B cell (primary cell): ENCODE data around the gene MST1. TPM values are rescaled to one million over a fixed set of nuclear protein-coding genes. Genes with fewer than 3 reads are reported as not detected.
A peak's percentile ranks its signal among the peaks of the same experiment; 100 is the strongest.

Experiments
- ATAC-seq: fragments of 200-7000 bp; cut with Tn5 transposase; one replicate; pipeline ENCODE4 v1.10.0; 2021; ENCODE audit warnings: low read depth, mild to moderate bottlenecking, moderate number of reproducible peaks, moderate library complexity
- CTCF ChIA-PET: fragments of 350-600 bp; sonication (Branson Sonifier 250); formaldehyde crosslinking; loops from one replicate; lab custom pipeline; 2021; ENCODE audit warnings: antibody characterized with exemption, inconsistent platforms; lab: Charles Lee
- POLR2A ChIA-PET: fragments of 350-600 bp; sonication (Branson Sonifier 250); formaldehyde crosslinking; loops from one replicate; lab custom pipeline; 2021; ENCODE audit warnings: antibody characterized with exemption; lab: Charles Lee
- DNase-seq: peaks from one replicate; pipeline ENCODE4 v3.0.0; 2013
- H2AFZ ChIP-seq: 2 replicates; pipeline ENCODE4 v1.6.1; 2012; ENCODE audit warnings: mild to moderate bottlenecking, low read depth, low read length; ENCODE audit not compliant: insufficient read depth, poor library complexity, severe bottlenecking
- H3K27ac ChIP-seq, 2 donors: 1 replicate in 1 of 2; 2 replicates in 1 of 2; pipeline ENCODE4 v1.5.1; 2012 to 2013; ENCODE audit warnings: low read length in 2 of 2, mild to moderate bottlenecking in 2 of 2, moderate library complexity in 1 of 2
- H3K27me3 ChIP-seq, 4 experiments: fragments of 200-600 bp in 1 of 4; sonication (generic) in 1 of 4; replicated peaks in 1 of 4; 1 replicate in 2 of 4; 2 replicates in 2 of 4; pipeline versions ENCODE4 v1.6.1 to v1.7.0; 2013 to 2016; ENCODE audit warnings: low read length in 3 of 4, mild to moderate bottlenecking in 2 of 4, mixed read lengths in 1 of 4, moderate library complexity in 1 of 4; ENCODE audit not compliant: insufficient read depth in 4 of 4, control insufficient read depth in 3 of 4; ENCODE audit errors: control extremely low read depth in 1 of 4
- H3K36me3 ChIP-seq, 2 experiments: replicated peaks in 1 of 2; 1 replicate in 1 of 2; 2 replicates in 1 of 2; pipeline versions ENCODE4 v1.6.1 to v1.7.1; 2013; ENCODE audit warnings: low read length in 1 of 2; ENCODE audit not compliant: insufficient read depth in 2 of 2, control insufficient read depth in 1 of 2; ENCODE audit errors: control extremely low read depth in 1 of 2, extremely low read depth in 1 of 2
- H3K4me1 ChIP-seq, 2 donors: fragments of 200-600 bp in 1 of 2; sonication (generic) in 1 of 2; 1 replicate in 1 of 2; 2 replicates in 1 of 2; pipeline versions ENCODE4 v1.5.1 to v1.6.1; 2013 to 2017; ENCODE audit warnings: low read length in 2 of 2; ENCODE audit not compliant: control insufficient read depth in 2 of 2, insufficient read depth in 2 of 2
- H3K4me2 ChIP-seq: replicated peaks from 2 replicates; pipeline ENCODE3; 2012; ENCODE audit warnings: mild to moderate bottlenecking, low read depth, low read length; ENCODE audit not compliant: poor library complexity, severe bottlenecking
- H3K4me3 ChIP-seq, 5 experiments: fragments of 200-600 bp in 1 of 5; sonication (generic) in 1 of 5; 1 replicate in 3 of 5; 2 replicates in 2 of 5; pipeline versions ENCODE4 v1.5.1 to v1.7.0; 2011 to 2016; ENCODE audit warnings: low read length in 4 of 5, mild to moderate bottlenecking in 4 of 5, low read depth in 2 of 5, control low read depth in 1 of 5, moderate library complexity in 1 of 5; ENCODE audit not compliant: insufficient read depth in 1 of 5; ENCODE audit errors: control extremely low read depth in 1 of 5, extremely low read depth in 1 of 5
- H3K79me2 ChIP-seq: fragments of 200-600 bp; sonication (generic); one replicate; pipeline ENCODE4 v1.6.0; 2016; ENCODE audit warnings: low read length; ENCODE audit not compliant: control insufficient read depth, insufficient read depth
- H3K9ac ChIP-seq: fragments of 200-600 bp; sonication (generic); 2 replicates; pipeline ENCODE4 v1.6.1; 2017; ENCODE audit warnings: mild to moderate bottlenecking, low read length, moderate library complexity
- H3K9me3 ChIP-seq, 3 donors: one replicate each; pipeline versions ENCODE4 v1.6.1 to v1.7.1; 2013; ENCODE audit warnings: low read length in 2 of 3; ENCODE audit not compliant: control insufficient read depth in 2 of 3, insufficient read depth in 1 of 3; ENCODE audit errors: control extremely low read depth in 1 of 3
- H4K20me1 ChIP-seq: 2 replicates; pipeline ENCODE4 v1.6.0; 2012; ENCODE audit warnings: mild to moderate bottlenecking, low read length; ENCODE audit not compliant: insufficient read depth, control insufficient read depth, poor library complexity, severe bottlenecking
- H3K27ac Mint-ChIP-seq: one replicate; pipeline ENCODE4 v1.8.0; 2021; ENCODE audit warnings: mixed read lengths
- H3K27me3 Mint-ChIP-seq: one replicate; pipeline ENCODE4 v1.8.0; 2021; ENCODE audit warnings: mixed read lengths
- H3K4me1 Mint-ChIP-seq: one replicate; pipeline ENCODE4 v1.8.0; 2021; ENCODE audit warnings: mixed read lengths
- H3K4me3 Mint-ChIP-seq: one replicate; pipeline ENCODE4 v1.8.0; 2021; ENCODE audit warnings: mixed read lengths
- H3K9me3 Mint-ChIP-seq: one replicate; pipeline ENCODE4 v1.8.0; 2022; ENCODE audit warnings: mixed read lengths; ENCODE audit not compliant: insufficient read depth
- CTCF ChIP-seq: fragments of 200-600 bp; IDR thresholded peaks from one replicate; pipeline ENCODE4 v1.8.0; 2022; ENCODE audit warnings: antibody characterized with exemption, mild to moderate bottlenecking
- EZH2 ChIP-seq: IDR thresholded peaks from 2 replicates; pipeline ENCODE4 v1.6.1; 2012; ENCODE audit warnings: borderline replicate concordance, low read depth, mild to moderate bottlenecking, moderate library complexity, low read length; ENCODE audit not compliant: insufficient read depth, poor library complexity, severe bottlenecking
- WGBS: methylation state at CpG from one replicate; pipeline ENCODE4 v1.1.5; 2013; ENCODE audit warnings: missing lambda C conversion rate; ENCODE audit not compliant: insufficient coverage; 5-methylcytosine and 5-hydroxymethylcytosine counted together
- intact Hi-C: fragments of 100-400 bp; cut with micrococcal nuclease; formaldehyde crosslinking; loops from one replicate; pipeline ENCODE4 v1.10.0; 2022
- polyA plus RNA-seq: library from polyadenylated mRNA; depleted of rRNA; stranded (reverse); fragments of >200 nt; gene quantifications from 2 replicates; pipeline ENCODE4 v1.2.3, GENCODE V29; 2012
- total RNA-seq, 2 donors: library from RNA; stranded (reverse); fragments of 120-200 nt in 1 of 2; gene quantifications; 1 replicate in 1 of 2; 2 replicates in 1 of 2; pipeline versions ENCODE4 v1.2.3 to v1.2.4, GENCODE V29; 2013 to 2022

Gene MST1
- total and polyA plus RNA-seq, 2 donors (not counting 1 experiment from before 2014, with no cell fraction given), result 14.5 to 26.4 TPM

DNA sequence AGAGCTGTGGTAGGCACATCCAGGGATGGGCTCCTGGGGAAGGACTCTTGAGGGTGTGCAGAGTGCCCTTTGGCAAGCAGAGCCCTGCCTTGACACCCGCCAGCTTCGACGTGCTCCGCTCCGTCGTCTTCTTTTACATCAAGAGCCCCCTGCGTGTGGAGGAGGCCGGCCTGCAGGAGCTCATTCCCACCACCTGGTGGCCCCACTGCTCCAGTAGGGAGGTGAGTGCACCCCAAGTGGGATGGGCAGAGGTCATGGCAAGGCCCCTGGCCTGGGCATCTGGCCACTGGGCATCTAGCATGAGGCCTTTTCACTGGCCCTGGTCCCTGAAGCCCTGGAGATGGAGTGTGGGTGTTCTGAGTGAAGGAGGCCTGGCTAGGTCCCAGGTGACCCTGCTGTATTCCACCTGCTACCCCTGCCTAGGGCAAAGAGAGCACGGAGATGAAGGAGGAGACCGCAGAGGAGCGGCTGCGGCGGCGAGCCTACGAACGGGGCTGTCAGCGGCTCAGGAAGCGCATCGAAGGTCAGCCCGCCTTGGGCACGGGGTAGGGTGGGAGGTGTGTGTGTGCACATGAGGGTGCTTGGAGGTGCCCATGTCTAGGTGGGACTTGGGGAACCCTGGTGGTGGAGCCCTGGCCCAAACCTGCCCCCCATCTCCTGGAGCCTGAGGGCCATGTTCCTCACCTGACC lies 12.3 kb upstream of the MST1 start:
- Mint-ChIP-seq H3K4me1 (peaks cover 4% of the 10 kb centered on the region), H3K27me3 (no peaks in the 10 kb centered on the region), H3K27ac (no peak overlapping the region), H3K4me3 (no peak overlapping the region), H3K9me3 (no peaks in the 10 kb centered on the region)
- WGBS, result 91% methylated on average over 14 of the region's 21 CpGs
- TF ChIP-seq EZH2 (no peak), CTCF (peak; percentile 26)
- POLR2A ChIA-PET, result interaction anchor here (0.6 kb wide), 1 partner anchor 17 kb away, joined by 3 read pairs; no protein-coding TSS in a partner anchor
- no peaks in the 10 kb centered on the region for H3K27me3 ChIP-seq
- H3K9ac ChIP-seq, result no peak overlapping the region
- H3K4me2 ChIP-seq, result no peak overlapping the region
- peaks cover 0 to 3% (median 0%) of the 10 kb centered on the region in 3 donors for H3K9me3 ChIP-seq
- CTCF ChIA-PET, result interaction anchor here (0.6 to 5.0 kb wide), 6 partner anchors 20 to 223 kb away, joined by 3 to 40 read pairs (median 3); no protein-coding TSS in a partner anchor
- intact Hi-C loops, result no loop called here
- ATAC-seq, result no peak
- no peak overlapping the region for H3K4me3 ChIP-seq
- H3K27ac ChIP-seq, result no peak overlapping the region
- no peaks in the 10 kb centered on the region for H4K20me1 ChIP-seq
- no peak overlapping the region for H2AFZ ChIP-seq
- H3K79me2 ChIP-seq, result no peaks in the 10 kb centered on the region
- H3K4me1 ChIP-seq, result no peaks in the 10 kb centered on the region
- H3K36me3 ChIP-seq, result peaks cover 0 to 52% of the 10 kb centered on the region in 2 experiments
- DNase-seq, result no peak

DNA sequence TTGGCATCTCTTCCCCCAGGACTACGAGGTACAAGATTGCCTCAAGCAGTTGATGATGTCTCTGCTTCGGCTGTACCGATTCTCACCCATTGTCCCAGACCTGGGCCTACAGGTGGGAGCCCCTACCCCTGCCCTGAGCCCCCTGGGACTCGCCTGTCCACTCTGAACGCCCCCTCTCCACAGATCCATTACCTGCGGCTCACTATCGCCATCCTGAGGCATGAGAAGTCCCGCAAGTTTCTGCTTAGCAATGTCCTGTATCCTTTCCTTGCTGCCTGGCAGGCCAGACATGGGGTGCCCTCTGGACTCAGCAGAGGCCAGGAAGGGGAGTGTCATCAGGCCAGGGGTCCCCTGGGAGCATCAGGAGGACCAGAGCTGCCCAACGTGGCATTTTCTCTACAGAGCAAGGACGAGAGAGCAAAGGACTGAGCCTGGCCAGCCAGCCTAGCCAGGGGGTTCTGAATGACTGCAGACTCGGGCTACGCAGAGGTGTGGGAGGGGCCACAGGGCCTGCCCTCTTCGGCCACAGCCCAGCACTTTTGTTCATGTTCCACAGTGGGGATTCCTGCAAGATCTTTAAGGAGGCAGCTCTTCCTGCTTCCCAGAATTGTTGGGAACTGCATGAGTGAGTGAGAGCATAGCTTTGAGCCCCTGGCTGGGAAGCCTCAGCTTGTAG lies 11.3 kb upstream of the MST1 start:
- H3K36me3 ChIP-seq, result peaks cover 0 to 44% of the 10 kb centered on the region in 2 experiments
- H3K9ac ChIP-seq, result no peak overlapping the region
- no peak overlapping the region for H3K27ac ChIP-seq
- H3K9me3 ChIP-seq, result peaks cover 0 to 3% (median 0%) of the 10 kb centered on the region in 3 donors
- no peaks in the 10 kb centered on the region for H3K27me3 Mint-ChIP-seq
- H3K4me1 ChIP-seq, result no peaks in the 10 kb centered on the region
- DNase-seq (no peak), ATAC-seq (no peak)
- H3K9me3 Mint-ChIP-seq, result no peaks in the 10 kb centered on the region
- H3K4me3 Mint-ChIP-seq, result no peak overlapping the region
- H2AFZ ChIP-seq, result no peak overlapping the region
- H3K4me1 Mint-ChIP-seq, result peaks cover 4% of the 10 kb centered on the region
- intact Hi-C loops, result no loop called here
- H3K27me3 ChIP-seq, result no peaks in the 10 kb centered on the region
- H3K4me3 ChIP-seq, result no peak overlapping the region
- no peaks in the 10 kb centered on the region for H3K79me2 ChIP-seq
- ChIA-PET CTCF (interaction anchor here (1.0 to 5.0 kb wide), 4 partner anchors 21 to 161 kb away, joined by 3 to 40 read pairs (median 6); no protein-coding TSS in a partner anchor), POLR2A (no interaction called here)
- TF ChIP-seq EZH2 (no peak), CTCF (no peak)
- WGBS, result 91% methylated on average over 13 of the region's 13 CpGs
- no peak overlapping the region for H3K27ac Mint-ChIP-seq
- no peaks in the 10 kb centered on the region for H4K20me1 ChIP-seq
- H3K4me2 ChIP-seq, result no peak overlapping the region
